HG02885 (cell line): ENCODE results near the gene LY6G6D.

Experiments used
- ATAC-seq: cut with Tn5 transposase; IDR thresholded peaks from one replicate; pipeline ENCODE4 v1.9.1; 2021; ENCODE audit warnings: mild to moderate bottlenecking; ENCODE audit not compliant: unreplicated experiment, poor library complexity

The LY6G6D gene, protein sequence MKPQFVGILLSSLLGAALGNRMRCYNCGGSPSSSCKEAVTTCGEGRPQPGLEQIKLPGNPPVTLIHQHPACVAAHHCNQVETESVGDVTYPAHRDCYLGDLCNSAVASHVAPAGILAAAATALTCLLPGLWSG

DNA sequence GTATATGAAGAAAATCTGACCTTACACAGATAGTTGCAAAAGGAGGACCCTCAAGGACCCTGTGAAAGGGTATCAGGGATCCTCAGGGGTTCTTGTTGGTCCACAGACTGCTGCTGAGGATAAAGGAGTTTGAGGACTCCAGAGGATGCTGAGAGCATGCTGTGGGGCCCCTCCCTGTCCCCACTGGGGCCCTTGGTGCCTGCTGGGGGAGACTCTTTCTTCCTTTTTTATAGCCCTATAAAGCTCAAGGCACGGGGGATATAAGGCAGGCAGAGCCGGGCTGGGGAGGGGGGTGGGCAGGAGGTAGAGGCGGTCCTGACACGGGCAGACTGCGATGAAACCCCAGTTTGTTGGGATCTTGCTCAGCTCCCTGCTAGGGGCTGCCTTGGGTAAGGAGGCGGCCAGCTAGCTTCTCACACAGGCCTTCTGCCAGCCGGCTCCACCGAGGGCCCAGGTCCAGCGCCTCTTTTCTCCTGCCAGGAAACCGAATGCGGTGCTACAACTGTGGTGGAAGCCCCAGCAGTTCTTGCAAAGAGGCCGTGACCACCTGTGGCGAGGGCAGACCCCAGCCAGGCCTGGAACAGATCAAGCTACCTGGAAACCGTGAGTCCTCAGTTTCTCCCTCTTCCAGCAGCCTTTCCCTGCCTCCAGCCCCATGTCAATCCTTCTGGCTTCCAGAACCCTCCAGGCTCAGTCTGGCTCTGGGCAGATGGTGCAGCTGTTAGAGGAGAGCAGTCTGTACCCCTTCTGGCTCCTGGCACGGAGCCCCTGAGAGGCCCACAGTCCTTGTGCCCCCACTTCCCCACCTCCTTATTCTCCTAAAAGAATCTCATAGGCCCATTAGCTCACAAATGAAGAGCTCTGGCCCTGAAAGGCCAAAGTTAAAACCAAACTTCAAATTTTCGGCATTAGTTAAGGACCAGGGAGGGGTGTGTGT is at the start of gene LY6G6D:
Gene LY6G6D, plus strand, starts transcription at position 327 of the 937 bp plus-strand sequence. Its CDS starts 8 bp downstream, at position 335.
- ATAC-seq = no peak

DNA sequence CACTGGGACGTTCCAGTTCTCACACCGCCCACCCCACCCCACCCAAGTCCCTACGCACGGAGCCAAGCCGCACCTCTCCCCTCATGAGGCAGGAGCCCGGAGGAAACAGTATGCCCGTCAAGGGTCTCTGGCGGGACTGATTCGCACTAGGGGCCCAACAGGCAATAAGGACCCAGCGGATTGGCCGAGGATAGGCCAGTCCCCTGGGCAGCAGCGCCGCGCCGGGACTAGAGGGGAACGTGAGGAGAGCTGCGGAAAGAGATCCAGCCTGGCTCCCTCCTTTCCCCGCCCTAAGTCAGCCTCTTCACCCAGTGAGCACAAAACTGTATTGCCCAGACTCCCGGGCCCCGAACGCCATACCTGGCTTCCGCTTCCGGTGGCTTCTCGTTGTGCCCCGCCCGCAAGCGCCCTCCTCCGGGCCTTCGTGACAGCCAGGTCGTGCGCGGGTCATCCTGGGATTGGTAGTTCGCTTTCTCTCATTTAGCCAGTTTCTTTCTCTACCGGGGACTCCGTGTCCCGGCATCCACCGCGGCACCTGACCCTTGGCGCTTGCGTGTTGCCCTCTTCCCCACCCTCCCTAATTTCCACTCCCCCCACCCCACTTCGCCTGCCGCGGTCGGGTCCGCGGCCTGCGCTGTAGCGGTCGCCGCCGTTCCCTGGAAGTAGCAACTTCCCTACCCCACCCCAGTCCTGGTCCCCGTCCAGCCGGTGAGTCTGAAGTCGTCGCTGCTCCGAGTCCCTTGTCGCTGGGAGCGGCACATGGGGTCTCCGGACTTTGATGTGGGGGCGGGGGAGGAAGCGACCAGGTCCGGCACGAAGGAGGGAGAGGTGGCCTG is 49.4 kb upstream of the LY6G6D start, which contains the start of gene CSNK2B:
Gene CSNK2B, plus strand, starts transcription at position 580 of the 836 bp plus-strand sequence. CDS start 752 bp downstream, outside the sequence.
- peak; percentile 84 for ATAC-seq

DNA sequence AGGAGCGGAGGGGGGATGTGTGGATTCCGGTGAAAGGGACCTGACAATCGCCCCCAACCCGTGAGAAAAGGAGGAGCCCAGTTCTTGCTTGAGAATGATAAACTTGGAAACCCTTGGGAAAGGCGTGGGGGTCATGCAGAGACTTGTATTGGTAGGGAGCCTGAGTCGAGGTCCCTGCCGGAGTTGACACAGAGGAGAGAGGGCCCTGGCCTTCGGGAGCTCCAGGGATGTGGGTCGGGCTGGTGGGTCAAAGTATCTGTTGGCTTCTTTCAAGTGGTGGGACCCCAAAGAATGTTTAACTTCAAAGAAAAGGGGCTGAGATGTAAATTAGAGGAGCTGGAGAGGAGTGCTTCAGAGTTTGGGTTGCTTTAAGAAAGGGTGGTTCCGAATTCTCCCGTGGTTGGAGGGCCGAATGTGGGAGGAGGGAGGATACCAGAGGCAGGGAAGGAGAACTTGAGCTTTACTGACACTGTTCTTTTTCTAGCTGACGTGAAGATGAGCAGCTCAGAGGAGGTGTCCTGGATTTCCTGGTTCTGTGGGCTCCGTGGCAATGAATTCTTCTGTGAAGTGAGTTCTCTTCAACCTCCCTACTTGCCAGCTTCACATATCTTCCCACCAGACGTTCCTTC is 48.7 kb upstream of the LY6G6D start:
- no peak for ATAC-seq

DNA sequence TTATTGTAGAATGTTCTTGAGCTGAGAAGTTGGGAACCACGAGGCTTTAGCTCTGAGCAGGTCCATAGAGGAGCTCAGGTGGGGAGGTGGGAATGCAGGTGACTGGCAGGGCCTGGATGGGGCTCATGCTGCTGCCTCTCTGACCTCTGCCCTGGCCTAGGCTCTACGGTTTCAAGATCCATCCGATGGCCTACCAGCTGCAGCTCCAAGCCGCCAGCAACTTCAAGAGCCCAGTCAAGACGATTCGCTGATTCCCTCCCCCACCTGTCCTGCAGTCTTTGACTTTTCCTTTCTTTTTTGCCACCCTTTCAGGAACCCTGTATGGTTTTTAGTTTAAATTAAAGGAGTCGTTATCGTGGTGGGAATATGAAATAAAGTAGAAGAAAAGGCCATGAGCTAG is 45.5 kb upstream of the LY6G6D start, which contains the start of gene LY6G5B:
Gene LY6G5B, plus strand, starts transcription at position 301 of the 400 bp plus-strand sequence. CDS start 975 bp downstream, outside the sequence.
- ATAC-seq = no peak

DNA sequence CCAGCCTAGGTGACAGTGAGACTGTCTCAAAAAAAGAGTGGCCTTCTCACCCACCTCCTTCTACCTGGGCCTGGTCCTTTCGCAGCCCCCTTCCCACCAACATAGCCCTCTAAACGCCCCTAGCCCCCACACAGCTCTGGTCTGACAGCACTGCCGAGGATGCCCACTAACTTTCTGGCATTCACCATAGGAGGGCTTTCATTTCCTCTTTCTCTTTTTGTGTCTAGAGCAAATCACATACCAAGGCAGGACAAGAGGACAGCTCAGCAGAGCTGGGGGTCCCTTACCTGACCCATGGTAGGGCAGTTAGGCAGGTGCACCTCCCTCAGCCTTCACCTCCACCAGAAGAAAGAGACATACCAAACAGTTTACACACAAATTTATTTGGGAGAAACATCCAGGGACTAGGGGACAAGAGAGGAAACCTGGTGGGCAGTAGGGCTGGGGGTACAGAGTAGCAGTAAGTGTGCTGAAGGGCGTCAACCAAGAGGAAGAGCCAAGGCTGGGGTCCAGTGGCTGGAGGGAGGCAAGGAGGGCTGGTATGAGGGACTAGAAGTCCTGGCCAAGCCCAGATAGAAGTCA is 38.7 kb upstream of the LY6G6D start:
- no peak for ATAC-seq

DNA sequence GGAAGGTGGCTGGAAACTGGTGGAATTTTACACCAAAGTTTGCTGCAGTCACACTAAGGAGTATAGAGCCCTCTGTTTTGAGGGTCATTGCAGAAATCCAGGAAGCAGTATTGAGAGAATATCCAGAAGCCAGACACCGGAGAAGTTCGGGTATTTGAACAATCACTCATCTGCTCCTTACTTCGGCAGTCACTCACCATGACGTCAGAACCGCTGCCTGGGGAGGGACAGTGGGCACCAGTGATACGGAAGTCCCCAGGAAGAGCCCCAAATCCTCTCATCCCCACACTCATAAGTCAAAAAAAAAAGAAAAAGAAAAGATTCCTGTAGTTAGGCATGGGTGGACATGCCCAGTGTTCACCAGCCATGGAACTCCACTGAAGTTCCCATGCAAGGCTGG is 38.2 kb upstream of the LY6G6D start:
- ATAC-seq = no peak

DNA sequence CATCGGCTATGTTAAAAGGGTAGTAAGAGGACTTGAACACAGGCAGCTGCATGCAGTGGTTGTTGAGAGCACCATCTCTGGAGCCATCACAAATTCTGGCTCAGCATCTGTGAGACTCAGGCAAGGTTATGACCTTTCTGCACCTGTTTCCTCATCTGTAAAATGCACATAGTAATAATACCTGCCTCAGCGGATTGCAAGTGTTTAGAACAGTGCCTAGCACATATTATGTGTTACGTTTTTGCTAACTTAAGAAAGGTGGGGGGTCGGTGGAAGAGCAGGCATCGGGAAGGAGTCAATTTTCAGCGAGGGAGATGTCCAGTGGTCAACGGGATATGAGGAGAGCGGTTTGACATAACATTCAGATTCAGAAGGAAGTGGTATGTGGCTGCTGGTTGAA is 37.2 kb upstream of the LY6G6D start:
- ATAC-seq = no peak

DNA sequence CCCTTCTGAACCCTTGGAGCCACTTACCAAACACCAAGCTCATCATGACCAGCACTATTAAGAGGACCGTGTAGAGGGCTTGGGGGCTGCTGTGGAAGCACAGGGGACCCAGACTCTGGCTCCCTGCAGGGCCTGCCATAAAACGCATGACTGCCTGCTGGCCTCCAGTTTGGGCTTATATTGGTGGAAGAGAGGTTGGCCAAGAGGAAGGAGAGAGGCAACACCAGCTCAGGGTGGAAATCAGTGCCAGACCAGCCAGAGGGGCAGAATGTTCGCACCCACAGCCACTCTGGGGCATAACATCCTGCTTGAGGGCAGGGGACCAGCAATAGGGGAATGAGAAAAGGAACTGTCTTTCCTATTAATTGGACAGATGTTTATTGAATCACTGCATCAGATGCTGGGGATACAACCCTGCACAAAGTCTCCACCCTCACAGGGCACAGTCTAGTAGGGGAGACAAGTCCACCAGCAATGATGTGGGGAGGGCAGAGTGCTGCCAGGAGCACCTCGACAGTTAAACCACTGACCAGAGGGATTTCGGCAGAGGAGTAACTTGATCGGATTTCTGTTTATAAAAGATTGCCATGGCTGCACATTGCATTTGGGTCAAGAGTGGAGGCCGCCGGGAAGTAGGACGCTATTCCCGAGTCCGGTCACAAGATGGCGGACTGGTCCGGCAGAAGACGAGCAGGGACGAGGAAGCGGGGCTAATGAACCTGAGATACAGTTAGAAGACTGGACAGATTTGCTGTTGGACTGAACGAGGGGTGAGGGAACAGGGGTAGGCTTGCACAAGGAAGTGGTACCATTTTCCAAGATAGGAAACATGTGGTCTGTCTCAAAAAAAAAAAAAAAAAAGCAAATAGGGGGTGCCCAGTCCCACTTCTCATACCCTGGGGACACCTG is 34.7 kb upstream of the LY6G6D start, which contains the start of gene LY6G5C:
Gene LY6G5C, minus strand, starts transcription at position 842 of the 909 bp plus-strand sequence. Its CDS starts 694 bp downstream, at position 148.
- peak; percentile 51 for ATAC-seq

DNA sequence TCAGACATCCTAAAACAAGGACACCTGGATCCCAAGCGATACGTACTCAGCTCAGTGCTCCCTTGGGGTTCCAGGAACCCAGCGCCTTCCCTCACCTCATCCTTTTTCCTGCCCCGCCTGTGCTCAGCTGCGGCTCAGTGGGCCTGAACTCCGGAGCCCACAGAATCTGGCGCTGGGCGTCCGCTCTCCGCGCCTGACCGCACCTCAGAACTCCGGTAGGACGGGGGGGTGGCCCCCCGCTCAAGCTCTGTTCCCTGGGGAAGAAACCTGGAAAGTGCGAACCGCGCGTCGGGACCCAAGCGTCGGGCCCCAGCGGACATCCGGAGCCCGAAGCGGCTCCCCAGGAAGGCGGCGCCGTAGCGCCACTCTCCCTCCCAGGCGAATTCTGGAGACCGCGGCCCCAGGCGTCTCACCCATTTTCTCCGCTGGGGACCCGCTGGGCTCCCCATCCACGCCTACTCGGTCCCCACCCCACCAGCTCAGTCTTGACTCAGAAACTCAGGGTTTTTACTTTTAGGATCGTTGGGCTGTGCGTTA is 33.9 kb upstream of the LY6G6D start:
- no peak for ATAC-seq

DNA sequence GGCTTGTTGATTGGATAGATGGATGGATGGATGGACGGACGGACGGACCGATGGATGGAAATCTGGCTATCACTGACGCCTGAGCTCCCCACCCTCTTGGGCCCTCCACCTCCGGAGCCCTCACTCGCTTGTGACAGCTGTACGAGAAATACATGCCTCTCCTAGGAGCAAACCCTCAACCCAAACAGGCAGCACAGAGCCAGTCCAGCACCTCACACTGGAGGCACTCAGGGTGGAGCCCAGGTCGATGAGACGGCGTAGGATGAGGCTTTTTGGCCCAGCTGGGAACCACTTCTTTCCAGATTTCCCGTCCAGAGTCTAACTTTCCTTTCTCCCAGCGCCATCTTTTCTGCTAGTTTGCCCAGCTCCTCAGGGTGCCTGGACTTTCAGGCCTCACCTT is 31.6 kb upstream of the LY6G6D start:
- ATAC-seq = no peak

DNA sequence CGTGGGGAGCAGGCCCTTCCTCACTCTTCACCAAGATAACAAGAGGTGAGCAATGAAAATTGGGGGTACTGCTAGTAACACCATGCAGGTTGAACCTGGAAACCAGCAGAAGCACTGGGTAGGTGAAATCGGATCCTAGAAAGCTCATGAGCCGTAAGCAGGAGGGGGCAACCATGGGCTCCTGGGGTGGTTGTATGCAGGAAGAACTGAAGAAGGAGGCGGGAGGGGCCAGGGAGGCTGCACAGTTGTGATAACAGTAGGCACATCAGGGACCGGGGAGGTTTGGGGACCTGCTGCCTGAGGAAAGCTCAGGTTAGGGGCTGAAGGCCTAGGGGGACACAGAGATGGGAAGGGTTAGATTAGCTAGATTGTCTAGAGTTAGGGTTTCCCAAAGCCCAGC is 28.7 kb upstream of the LY6G6D start:
- ATAC-seq = no peak

DNA sequence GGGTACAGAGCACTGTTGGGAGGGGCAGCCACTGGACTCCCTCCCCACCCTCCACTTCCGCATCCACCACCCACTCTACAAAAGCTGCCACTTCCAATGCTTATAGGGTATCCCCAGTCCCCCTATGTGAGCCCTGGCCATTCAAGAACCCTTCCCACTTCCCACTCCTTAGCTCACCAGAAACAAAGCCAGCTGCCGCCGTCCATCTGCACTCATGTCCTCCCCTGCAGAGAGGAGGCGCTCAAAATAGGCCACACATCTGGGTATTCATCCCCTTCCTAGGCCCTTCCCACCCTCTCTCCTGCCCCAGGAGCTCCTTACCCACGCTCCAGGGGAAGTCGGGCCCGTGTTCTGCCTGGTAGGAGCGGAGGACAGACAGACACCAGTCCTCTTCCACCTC is 27.8 kb upstream of the LY6G6D start:
- ATAC-seq = no peak

DNA sequence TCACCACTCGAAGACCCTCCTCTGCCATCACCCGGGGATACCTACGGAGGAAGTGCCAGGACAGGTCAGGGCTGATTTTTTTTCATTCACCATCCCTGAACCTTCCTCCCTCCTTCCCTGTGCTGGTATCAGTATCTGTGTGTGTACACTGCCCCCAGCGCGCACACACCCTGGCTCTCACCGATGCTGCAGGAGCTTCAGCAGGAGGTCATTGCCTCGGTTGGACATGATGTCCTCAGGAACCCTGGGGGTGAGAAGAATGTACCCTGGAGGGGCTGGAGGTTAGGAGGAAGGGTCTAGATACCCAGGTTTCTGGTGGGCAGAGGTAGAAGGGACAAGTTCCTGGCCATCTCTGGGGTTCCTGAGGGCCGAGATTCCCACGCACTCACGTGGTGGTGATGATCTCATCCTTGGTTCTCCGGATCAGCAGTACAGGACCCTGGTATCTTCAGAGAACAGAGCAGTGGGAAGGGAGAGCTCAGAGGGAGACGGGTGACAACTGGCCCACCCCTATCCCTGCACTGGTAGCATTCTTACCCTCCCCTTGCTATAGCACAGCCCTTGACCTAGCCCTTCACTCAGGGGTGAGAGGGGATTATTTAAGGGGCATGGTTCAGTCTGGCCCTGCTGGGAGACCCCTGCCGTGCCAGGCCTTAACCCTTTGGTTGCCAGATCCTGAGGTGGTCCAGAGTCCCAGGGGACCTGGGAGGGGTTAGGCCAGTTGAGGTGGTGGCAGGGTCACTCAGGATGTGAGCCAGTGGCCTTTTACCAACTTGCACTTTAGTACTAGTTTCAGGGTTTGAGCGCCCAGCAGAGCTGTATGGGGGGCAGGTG is 27.1 kb upstream of the LY6G6D start:
- no peak for ATAC-seq

DNA sequence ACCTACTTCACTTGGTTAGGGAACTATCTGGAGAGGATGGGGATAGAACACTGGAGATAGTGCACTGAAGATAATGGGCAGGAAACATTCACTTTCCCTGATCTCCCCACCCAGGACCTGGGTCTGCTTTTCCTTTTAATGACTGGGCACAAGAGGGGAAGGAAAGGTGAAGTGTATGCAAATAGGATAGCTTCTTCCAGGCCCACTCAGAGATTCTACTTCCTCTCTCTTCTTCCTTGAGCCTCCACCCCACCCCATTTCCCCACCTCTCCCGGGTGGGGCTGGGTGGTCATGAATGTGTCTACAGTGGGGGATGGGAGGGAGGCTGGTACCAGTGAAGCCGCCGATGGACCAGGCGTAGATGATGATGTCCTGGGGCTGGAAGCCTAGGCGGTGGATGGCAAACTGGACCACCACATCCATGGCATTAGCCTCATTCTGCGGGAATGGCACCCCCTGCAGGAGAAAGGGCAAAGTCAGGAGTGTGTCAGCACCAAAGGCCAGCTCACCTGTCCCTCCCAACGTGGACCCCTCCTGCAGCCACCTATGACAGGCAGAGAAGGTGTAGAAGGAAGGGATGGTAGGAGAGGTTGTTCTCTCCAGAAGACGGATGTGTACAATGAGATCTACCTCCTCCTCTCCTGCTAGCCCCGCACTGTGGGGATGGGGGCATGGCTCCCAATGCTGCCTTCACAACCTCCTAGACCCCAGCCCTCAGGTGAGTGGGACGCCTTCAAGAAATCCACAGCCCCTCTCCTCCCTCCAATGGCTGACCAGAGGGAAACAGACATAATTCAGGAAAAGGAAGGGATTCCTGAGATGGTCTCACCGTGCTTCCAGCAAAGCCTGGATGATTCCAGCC is 25.7 kb upstream of the LY6G6D start:
- no peak for ATAC-seq

DNA sequence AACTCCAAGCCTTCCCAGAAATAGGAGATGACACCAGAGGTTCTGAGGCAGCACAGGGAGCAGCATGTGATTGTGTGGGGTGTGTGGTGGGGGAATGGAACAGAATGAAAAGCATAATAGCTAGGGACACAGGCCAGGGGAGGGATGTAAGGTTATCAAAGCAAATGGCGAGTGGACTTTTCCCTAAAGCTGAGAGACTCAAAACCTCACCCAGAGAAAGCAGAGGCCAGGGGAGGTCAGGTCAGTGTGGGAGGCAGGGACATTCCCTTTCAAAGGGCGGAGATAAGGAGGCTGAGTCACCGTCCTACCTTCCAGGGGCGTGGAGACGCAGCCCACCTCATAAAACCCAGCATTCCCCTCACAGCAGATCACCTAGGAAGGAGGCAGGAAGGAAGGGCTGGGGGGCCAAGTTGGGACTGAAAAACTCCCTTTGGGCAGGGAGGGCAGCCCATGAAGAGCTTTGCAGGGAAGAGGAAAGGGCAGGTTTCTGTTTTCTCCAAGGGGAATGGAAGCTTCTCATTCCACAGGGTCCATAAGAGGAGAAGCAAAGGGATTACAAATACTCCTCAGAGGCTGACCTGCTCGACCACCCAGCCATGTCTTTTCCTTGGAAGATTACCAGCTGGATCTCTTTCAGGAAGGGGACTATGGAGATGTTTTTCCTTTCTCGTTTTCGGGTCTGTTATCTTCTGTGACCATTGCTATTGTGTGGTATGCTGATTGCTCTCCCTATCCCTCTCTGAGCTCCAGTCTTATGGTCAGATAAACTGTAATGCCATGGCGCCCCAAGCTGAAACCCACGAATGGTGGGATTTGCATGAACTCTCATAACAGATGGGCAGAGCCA is 24.7 kb upstream of the LY6G6D start:
- ATAC-seq = no peak

DNA sequence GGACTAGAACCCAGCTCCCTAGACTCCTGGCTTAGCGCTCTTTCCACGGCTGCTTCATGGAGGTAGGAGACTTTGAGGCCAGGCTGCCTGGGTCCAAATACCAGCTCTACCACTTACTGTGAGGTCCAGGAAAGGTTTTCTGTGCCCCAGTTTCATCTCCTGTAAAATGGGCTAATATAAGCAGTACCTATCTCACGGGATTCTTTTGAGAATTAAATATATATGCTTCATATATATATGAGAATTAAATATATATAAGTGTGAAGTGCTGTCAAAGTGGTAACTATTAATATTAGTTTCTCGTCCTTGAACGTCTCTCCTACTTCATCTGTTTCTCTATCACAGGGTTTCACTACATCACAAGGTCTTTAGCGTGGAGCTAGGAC is 24.1 kb upstream of the LY6G6D start:
- ATAC-seq = no peak
